Esophagus muscularis mucosa (tissue), 3 donors: ENCODE measurements around the gene ADCY9.

Experiments
- CTCF ChIP-seq, 3 experiments: fragments of 200-600 bp in 2 of 3; fragments of 450-650 bp in 1 of 3; sonication (generic) in 2 of 3; IDR thresholded peaks; one replicate each; pipeline ENCODE4 v1.5.1; 2017 to 2019; ENCODE audit warnings: antibody characterized with exemption in 3 of 3, mild to moderate bottlenecking in 2 of 3, moderate library complexity in 1 of 3
- EP300 ChIP-seq: sonication (generic); formaldehyde crosslinking; IDR thresholded peaks from one replicate; pipeline ENCODE4 v1.6.1; 2017; ENCODE audit warnings: antibody characterized with exemption

- no peak for TF ChIP-seq CTCF (IDR thresholded peaks at IDR 0.05)
- no peak for TF ChIP-seq EP300
These were observed 4.2 kb downstream of the ADCY9 start for GRCh38 chr16:4111748-4112696.
